ENCODE measurements around the gene ZNF362.

Gene ZNF362

DNA sequence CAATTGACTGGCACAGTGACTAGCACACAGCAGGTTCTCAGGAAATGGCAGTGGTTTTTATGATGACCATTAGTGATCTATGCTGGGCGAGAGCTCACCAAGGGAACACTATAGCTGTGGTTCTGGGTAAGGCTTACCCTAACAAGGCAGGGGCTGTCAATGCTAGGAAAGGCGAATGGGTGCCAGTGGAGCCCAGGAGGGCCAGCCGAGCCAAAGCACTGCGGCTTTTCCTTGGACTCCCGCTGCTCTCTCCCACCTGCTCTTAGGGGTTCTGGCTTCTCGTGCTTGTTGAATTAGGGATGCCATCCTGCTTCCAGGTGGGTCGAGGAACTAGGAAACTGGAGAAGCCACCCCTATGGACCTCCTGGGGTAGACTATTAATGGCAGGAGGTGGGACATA lies 74.6 kb downstream of the ZNF362 start:
- DNase-seq, result no peak

DNA sequence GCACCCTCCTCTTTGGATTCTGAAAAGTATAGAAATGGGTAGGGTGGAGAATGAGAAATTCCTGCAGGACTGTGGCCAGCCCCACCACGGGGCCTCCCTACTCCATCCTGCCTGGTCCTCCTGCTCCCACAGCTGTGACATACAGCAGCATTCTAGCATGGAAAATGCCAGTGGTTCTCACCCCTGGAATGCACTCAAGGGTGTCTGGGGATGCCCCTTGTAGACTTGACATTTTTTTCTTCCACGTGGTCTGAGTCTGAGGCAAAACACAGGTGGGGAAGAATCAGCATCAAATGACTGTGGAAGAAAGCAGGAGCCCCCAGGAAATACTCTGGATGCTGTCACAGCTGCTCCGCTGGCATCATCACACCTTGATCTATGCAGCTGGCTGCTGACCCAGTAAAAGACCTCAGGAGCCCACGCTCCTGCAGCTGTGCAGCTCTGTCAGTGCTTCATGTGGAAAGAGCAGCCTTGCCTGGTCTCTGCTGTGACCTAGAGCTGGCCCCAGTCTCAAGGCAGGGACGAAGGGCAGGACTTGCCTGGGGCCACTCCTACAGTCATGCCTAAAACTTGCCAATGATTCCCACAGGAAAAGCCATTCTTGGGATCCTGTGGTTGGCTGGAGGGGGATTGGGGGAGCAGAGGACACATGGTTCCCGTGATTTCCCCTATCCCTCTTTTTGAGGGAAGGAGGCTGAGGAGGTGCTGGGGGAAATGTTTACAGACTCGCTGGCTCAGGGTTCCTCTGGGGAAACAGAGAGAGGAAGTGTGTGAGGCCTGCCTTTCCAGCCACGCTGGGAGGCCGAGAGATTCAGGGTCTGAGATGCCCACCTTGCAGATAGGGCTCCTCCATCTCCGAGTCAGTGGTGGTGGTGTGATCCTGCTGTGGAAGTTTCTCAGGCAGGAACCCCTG lies 75.4 kb downstream of the ZNF362 start:
- DNase-seq, result no peak

DNA sequence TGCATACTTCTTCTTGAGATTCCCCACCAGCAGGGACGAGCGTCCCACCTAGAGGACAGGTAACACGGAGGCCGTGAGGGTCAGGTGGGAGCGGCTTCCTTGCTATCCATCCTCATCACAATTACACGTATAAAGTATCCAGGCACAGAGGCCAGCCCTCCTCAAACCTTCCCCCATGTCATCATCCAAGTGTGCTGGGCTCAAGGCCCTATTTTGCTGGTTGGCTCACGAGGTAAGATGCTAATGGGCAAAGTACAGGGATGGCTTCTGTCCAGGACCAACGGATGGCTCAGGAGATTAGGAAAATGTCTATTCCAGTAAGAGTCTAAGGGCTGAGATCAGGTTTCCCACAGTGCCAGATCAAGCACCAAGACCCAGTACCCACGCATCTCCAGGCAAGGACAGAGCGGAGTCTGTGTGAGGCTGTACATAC lies 76.1 kb downstream of the ZNF362 start:
- DNase-seq, result no peak

- DNase-seq, result no peak
These were observed 76.6 kb downstream of the ZNF362 start for GRCh38 chr1:33332881-33333280.

DNA sequence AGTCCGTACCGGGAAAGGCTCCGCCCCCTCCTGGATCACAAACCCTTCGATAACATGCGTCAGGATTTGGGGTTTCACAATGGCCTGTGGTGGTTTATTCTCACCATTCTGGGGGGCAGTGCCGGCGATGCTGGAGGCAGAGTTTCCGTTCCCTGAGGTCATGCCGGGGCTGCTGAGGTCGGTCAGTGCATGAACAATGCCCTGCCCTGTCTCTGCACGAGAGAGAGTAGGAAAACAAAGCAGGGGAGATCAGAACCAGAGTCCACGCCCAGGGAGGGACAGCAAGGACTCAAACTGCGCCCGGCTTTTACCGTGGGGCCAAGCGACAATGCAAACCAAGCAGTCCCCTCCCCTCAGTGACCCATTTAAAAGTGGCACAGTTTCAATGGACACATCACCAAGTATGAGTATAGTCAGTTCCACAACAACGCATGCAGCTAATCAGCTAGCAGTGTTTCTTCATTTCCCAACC lies 77.8 kb downstream of the ZNF362 start:
- no peak for DNase-seq

- DNase-seq, result no peak
These were observed 78.7 kb downstream of the ZNF362 start for GRCh38 chr1:33335020-33335419.

DNA sequence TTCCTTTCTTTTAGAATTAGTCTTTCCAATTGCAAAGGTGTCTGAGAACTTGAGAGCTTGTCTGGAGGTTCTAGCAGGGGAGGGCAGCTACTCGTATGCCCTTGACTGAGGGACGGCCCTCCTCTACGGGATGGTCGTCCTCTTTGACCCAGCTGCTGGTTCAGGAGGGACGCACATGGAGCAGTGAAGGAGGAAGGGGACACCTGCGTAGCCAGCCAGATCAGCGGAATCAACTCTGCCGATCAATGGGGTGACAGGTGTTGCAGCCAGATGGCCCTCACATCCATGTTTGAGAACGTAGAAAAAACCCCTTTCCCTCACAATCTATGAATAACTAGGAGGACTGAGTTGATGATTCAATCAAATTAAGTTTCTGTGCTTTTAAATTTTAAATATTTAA lies 80.3 kb downstream of the ZNF362 start:
- no peak for DNase-seq

- no peak for DNase-seq
These were observed 81.1 kb downstream of the ZNF362 start for GRCh38 chr1:33337441-33337840.

GRCh38 chr1:33338048-33338439 lies 81.8 kb downstream of the ZNF362 start:
- DNase-seq, result no peak

- DNase-seq, result no peak
These were observed 82.3 kb downstream of the ZNF362 start for GRCh38 chr1:33338440-33339211.

- no peak for DNase-seq
These were observed 83.1 kb downstream of the ZNF362 start for GRCh38 chr1:33339413-33339812.

DNA sequence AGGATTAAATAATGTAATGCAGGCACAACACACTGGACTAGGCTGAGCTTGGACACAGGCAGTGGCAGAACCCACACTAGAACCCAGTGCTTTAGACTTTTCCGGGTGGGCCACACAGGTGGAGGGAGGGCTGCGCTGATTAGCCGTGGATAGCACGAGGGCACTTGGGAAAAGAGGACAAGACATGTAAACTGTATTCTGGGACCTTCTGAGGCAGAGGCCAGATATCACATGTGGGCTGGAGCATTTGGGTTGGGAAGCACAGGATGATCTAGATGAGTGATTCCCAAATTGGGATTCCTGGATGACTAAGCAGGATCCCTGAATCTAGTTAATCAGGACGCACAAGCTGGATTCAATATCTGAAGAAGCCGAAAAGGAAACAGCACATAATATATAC lies 84.9 kb downstream of the ZNF362 start:
- no peak for DNase-seq

DNA sequence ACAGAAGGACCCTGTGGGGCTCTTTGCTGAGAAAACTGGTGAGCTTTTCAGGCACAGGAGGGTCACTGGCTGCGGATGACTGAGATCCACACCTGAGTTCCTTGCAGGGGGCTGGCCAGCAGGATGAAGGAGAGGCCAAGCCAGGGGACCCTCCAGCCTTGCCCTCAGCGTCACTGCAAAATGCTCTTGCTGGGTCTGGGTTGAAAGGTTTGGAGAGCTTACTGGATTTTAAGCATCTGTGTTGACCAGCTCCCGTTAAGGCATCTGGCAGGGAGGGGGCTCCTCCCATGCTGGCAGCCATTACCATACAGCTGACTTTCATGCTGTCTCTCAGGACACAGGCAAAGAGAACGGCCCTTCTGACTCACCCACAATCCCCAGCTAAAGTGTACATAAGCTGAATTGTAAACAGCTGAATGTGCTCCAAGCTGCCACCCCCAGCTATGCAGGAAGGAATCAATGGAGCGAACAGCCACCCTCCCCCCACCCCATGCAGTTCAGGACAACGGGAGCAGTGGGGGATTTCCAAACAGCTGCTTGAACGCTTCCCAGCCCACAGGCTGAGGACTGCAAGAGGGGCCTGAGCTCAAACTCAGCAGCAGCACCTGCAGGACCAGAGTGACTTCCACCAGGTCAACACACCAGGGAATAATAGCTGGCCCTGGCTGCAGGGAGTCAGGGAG lies 85.9 kb downstream of the ZNF362 start:
- no peak for DNase-seq

DNA sequence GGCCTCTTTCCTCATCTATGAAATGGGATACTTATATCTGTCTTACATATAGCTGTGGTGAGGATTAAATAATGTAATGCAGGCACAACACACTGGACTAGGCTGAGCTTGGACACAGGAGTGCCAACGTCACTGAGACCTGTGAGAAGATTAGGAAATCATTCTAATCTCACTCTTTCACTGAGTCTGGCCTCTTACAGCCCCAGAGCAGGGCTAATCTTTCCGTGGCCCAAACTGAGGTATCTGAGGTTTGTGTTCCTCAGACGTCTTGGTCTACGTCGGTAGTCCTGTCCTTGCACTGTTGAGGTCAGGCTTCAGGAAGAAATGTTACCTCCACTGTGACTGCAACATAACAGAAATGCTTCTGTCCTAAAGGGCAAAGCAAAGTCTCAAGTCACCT lies 87.2 kb downstream of the ZNF362 start:
- no peak for DNase-seq

DNA sequence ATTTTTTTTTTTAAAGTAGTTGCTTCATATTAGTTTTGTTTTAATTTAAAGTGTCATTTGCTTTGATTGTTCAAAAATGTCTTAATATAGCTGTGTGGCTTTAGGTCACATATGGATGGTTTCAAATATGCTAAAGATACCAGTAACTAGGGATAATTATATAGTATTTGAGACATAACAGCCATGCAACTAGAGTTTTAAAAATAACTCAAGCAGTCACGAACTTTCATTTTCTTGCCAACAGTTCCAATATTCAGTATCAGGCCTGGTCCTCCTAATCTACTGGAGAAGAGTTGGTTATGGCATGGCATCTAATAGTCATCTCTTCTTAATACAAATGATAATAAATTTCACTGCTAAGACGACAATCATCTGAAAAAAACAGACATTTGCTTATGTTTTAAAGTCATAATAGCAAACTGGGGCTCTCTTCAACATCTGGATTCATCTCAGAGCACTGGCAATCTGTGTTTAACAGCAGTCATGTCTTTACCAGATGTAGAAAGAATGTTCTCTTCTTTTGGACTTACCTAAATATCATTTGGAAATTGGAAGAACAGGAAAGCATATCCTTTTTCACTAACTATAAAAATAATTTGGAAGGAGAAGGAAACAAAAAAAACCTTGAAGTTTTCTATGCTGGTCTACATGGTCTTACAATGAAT lies 88.7 kb downstream of the ZNF362 start:
- no peak for DNase-seq

- no peak for DNase-seq
These were observed 90.2 kb downstream of the ZNF362 start for GRCh38 chr1:33346533-33346926.

DNA sequence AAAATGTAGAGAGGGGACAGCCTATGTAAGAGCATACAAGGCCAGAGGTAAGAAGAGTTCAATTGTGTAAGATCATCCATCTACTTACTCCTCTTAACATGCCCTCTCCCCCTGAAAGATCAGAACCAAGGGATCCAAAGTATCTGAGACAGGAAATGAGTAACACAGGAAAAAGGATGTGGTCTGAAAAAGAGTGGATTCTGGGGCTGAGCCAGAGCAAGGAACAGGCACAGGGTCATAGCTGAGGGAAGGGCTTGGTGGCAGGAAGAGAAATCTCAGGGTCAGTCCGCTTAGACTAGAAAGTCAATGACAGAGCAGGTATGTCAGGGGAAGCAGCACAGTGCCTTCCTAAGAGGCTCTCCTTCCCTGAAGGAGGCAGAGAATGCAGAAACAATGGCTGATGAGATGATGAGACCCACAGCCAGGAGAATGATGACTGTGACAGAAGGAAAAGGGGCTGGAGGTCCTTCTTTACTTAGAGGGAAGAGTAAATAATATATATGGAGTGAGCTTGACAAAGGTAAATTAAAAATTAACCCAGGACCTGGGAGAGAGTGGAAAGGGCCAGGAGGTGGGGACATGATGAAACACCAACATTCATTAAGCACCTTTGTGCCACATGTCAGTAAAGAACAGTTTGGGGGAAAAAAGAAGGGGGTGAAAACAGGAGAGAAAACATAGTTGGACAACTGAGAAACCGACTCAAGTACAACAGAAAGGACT lies 90.8 kb downstream of the ZNF362 start:
- no peak for DNase-seq

DNA sequence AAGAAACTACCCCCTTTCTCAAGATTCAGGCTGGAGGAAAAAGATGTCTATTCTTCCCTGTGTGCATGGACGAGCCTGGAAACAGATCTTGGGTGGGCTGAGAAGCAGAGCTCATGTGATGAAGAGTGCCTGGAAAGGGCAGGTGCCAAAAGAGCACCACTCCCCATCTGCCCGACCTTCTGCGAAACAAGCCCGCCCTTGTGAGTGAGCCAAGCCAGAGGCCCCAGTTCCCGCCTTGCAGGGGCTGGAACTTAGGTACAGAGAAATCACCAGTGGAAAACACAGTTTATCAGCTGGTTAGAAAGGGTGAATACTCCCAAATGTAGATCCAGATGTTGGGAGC lies 91.3 kb downstream of the ZNF362 start:
- DNase-seq, result no peak

GRCh38 chr1:33348194-33348593 lies 91.9 kb downstream of the ZNF362 start:
- no peak for DNase-seq

DNA sequence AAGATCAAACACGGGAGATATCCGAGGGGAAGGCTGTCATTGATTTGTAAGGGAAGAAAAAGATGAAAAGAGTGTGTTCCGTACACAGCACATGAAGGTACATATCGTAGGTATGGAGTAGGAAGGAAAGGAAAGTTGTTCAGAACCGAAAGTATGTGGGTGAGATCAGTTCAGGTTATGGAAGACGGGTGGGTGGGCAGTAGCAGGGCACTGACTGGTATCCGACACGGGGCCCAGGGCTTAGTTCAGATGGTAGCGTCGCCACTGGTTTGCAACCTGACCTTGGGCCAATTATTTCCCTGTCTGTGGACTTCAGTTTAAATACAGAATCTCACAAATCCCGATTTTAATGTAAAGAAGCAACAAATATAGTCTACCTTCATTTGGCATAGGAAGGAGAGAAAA lies 92.4 kb downstream of the ZNF362 start:
- peak; percentile 48 for DNase-seq

- DNase-seq, result peak; percentile 59
These were observed 92.9 kb downstream of the ZNF362 start for GRCh38 chr1:33349081-33349759.
